Panc1 (cell line): ENCODE results near the gene HARBI1.

Experiments used
- CTCF ChIP-seq: fragments of 450-650 bp; IDR thresholded peaks from 2 replicates; pipeline ENCODE4 v1.5.1; 2017; ENCODE audit warnings: mild to moderate bottlenecking
- POLR2AphosphoS5 ChIP-seq: IDR thresholded peaks from 2 replicates; pipeline ENCODE4 v1.6.1; 2012; ENCODE audit warnings: mild to moderate bottlenecking, low read depth, low read length, moderate library complexity
- SIN3A ChIP-seq: IDR thresholded peaks from 2 replicates; pipeline ENCODE4 v1.6.1; 2012; ENCODE audit warnings: low read depth, mild to moderate bottlenecking, low read length, moderate library complexity, borderline replicate concordance; ENCODE audit not compliant: insufficient read depth
- TCF7L2 ChIP-seq: IDR thresholded peaks from 2 replicates; pipeline ENCODE4 v1.6.1; 2011; ENCODE audit warnings: mild to moderate bottlenecking, low read depth, low read length, inconsistent platforms

- no peak for TF ChIP-seq CTCF
- no peak for TF ChIP-seq POLR2AphosphoS5
- no peak for TF ChIP-seq SIN3A
- TF ChIP-seq TCF7L2 = no peak
Observed at GRCh38 chr11:46659908-46660307, 42.9 kb upstream of the HARBI1 start.
